ENCODE results near the gene RAB2B.
"Not testable (repeated sequence)": the region's sequence is repeated elsewhere in the genome, so short reads cannot be mapped to it uniquely, and the experiment has no call there.

The RAB2B gene

GRCh38 chr14:21454843-21455544, 21.8 kb downstream of the RAB2B start:
- peak overlapping the region; percentile 97 for H3K27ac Mint-ChIP-seq
- intact Hi-C loops (cut with micrococcal nuclease), result no loop called here

DNA sequence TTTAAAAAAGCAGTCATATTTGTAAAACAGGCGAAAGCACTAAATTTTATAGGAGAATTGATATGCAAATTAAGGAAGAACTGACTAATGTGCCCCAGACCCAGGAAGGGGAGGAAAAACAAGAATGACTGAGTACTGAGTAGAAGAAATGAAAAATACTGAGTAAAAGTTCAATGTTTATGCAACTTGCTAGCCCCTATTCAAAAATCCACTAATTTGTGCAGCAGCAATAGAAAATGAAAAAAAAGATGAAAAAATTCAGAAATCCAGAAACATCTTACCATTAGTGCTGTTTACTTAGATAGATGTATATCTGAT, 26.9 kb downstream of the RAB2B start:
- no peaks in the 10 kb centered on the region for H3K9me3 Mint-ChIP-seq
- no peaks in the 10 kb centered on the region for H3K27me3 Mint-ChIP-seq
- no peak overlapping the region for H3K4me3 Mint-ChIP-seq
- intact Hi-C loops (cut with micrococcal nuclease), result no loop called here
- H3K4me1 Mint-ChIP-seq (ENCODE audit: low read depth), result peaks cover 32% of the 10 kb centered on the region
- peaks cover 34% of the 10 kb centered on the region for H3K36me3 Mint-ChIP-seq (ENCODE audit: low read depth)
- no peak overlapping the region for H3K27ac Mint-ChIP-seq

More at GRCh38 chr14:21454843-21455544, 21.8 kb downstream of the RAB2B start:
- peaks cover 31% of the 10 kb centered on the region for H3K4me1 Mint-ChIP-seq (ENCODE audit: low read depth)
- peak overlapping the region; percentile 90 for H3K4me3 Mint-ChIP-seq
- H3K36me3 Mint-ChIP-seq (ENCODE audit: low read depth), result peaks cover 41% of the 10 kb centered on the region
- no peaks in the 10 kb centered on the region for H3K9me3 Mint-ChIP-seq
- no peaks in the 10 kb centered on the region for H3K27me3 Mint-ChIP-seq

GRCh38 chr14:21442657-21443056, 34.1 kb downstream of the RAB2B start:
- peaks cover 36% of the 10 kb centered on the region for H3K4me1 Mint-ChIP-seq (ENCODE audit: low read depth)
- intact Hi-C loops (cut with micrococcal nuclease), result not testable (repeated sequence)

GRCh38 chr14:21440859-21441258, 35.9 kb downstream of the RAB2B start:
- Mint-ChIP-seq H3K27me3 (no peaks in the 10 kb centered on the region), H3K36me3 (ENCODE audit: low read depth) (peaks cover 28% of the 10 kb centered on the region), H3K9me3 (no peaks in the 10 kb centered on the region), H3K27ac (peak overlapping the region; percentile 75), H3K4me1 (ENCODE audit: low read depth) (peaks cover 50% of the 10 kb centered on the region), H3K4me3 (no peak overlapping the region)
- intact Hi-C loops (cut with micrococcal nuclease), result no loop called here

More at GRCh38 chr14:21442657-21443056, 34.1 kb downstream of the RAB2B start:
- H3K27ac Mint-ChIP-seq, H3K4me3 Mint-ChIP-seq, H3K9me3 Mint-ChIP-seq, H3K27me3 Mint-ChIP-seq: not testable (repeated sequence)
- H3K36me3 Mint-ChIP-seq (ENCODE audit: low read depth), result peaks cover 21% of the 10 kb centered on the region

DNA sequence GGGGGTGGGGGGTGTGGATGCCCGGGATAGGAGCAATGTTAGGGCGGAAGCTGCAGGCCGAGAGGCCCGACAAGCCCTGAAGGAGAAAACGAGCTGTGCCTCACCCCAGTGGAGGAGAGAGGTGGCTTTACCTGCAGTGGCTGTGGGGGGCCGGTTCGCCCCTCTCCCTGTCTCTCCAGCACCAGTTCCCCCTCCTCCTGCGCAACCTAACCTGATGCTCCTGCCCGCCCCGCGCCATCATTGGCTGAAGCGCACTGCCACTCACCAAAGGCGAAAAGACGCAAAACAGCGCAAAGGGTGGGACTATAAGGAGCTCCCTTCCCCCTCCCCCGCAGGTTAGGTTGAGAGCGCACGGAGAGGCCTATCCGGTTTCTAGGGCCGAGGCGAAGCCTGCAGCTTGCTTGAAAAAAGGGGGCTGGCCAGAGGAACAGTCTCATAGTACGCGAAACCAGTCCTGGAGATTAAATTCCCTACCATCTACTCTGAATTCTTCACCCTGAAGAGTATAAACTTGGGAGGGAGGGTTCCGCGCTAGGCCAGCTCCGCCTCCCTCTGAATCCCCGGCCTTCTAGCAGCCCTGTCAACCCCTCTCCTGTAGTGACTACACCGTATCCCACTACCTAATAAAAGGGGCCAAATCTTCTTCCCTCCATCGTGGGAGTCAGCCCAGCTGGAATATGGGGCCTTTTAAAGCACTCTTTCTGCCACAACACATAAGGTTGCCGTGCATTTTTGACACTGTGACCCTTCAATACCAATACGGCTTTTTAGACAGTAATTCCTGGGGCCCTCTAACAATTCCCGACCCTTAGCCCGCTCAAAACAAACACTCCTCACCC, 39.5 kb downstream of the RAB2B start:
- intact Hi-C loops (cut with micrococcal nuclease), result loop anchor here (1.0 to 2.0 kb wide), 3 partner anchors 19 to 74 kb away; partner anchors contain the start of genes CHD8, METTL3, RAB2B and TOX4
- H3K4me3 Mint-ChIP-seq, result peak overlapping the region; percentile 91
- peak overlapping the region; percentile 89 for H3K27ac Mint-ChIP-seq

GRCh38 chr14:21436567-21437062, 40.1 kb downstream of the RAB2B start:
- Mint-ChIP-seq H3K9me3 (no peaks in the 10 kb centered on the region), H3K36me3 (ENCODE audit: low read depth) (peaks cover 53% of the 10 kb centered on the region), H3K4me1 (ENCODE audit: low read depth) (peaks cover 65% of the 10 kb centered on the region), H3K4me3 (peak overlapping the region; percentile 91), H3K27ac (peak overlapping the region; percentile 89), H3K27me3 (no peaks in the 10 kb centered on the region)
- intact Hi-C loops (cut with micrococcal nuclease), result loop anchor here (1.0 to 2.0 kb wide), 3 partner anchors 20 to 75 kb away; partner anchors contain the start of genes CHD8, METTL3, RAB2B and TOX4

More for the DNA sequence above, 39.5 kb downstream of the RAB2B start:
- Mint-ChIP-seq H3K36me3 (ENCODE audit: low read depth) (peaks cover 50% of the 10 kb centered on the region), H3K4me1 (ENCODE audit: low read depth) (peaks cover 69% of the 10 kb centered on the region), H3K9me3 (no peaks in the 10 kb centered on the region), H3K27me3 (no peaks in the 10 kb centered on the region)

- H3K27me3 Mint-ChIP-seq, result no peaks in the 10 kb centered on the region
- peaks cover 87% of the 10 kb centered on the region for H3K36me3 Mint-ChIP-seq (ENCODE audit: low read depth)
- no peak overlapping the region for H3K4me3 Mint-ChIP-seq
- no peak overlapping the region for H3K27ac Mint-ChIP-seq
- intact Hi-C loops (cut with micrococcal nuclease), result no loop called here
- peaks cover 30% of the 10 kb centered on the region for H3K4me1 Mint-ChIP-seq (ENCODE audit: low read depth)
- no peaks in the 10 kb centered on the region for H3K9me3 Mint-ChIP-seq
These were observed 45.6 kb downstream of the RAB2B start for GRCh38 chr14:21431126-21431525.

- peaks cover 91% of the 10 kb centered on the region for H3K36me3 Mint-ChIP-seq (ENCODE audit: low read depth)
- no peak overlapping the region for H3K4me3 Mint-ChIP-seq
- H3K27ac Mint-ChIP-seq, result no peak overlapping the region
- intact Hi-C loops (cut with micrococcal nuclease), result no loop called here
- H3K4me1 Mint-ChIP-seq (ENCODE audit: low read depth), result peaks cover 11% of the 10 kb centered on the region
- no peaks in the 10 kb centered on the region for H3K27me3 Mint-ChIP-seq
- H3K9me3 Mint-ChIP-seq, result no peaks in the 10 kb centered on the region
These were observed 47.8 kb downstream of the RAB2B start for GRCh38 chr14:21428930-21429329.

GRCh38 chr14:21426692-21427091, 50.1 kb downstream of the RAB2B start:
- Mint-ChIP-seq H3K4me3 (no peak overlapping the region), H3K36me3 (ENCODE audit: low read depth) (peaks cover 97% of the 10 kb centered on the region), H3K27me3 (no peaks in the 10 kb centered on the region), H3K27ac (no peak overlapping the region), H3K9me3 (no peaks in the 10 kb centered on the region), H3K4me1 (ENCODE audit: low read depth) (no peaks in the 10 kb centered on the region)
- intact Hi-C loops (cut with micrococcal nuclease), result no loop called here

GRCh38 chr14:21419528-21419927, 57.2 kb downstream of the RAB2B start:
- Mint-ChIP-seq H3K36me3 (ENCODE audit: low read depth) (peaks cover 92% of the 10 kb centered on the region), H3K9me3 (no peaks in the 10 kb centered on the region)
- intact Hi-C loops (cut with micrococcal nuclease), result no loop called here

DNA sequence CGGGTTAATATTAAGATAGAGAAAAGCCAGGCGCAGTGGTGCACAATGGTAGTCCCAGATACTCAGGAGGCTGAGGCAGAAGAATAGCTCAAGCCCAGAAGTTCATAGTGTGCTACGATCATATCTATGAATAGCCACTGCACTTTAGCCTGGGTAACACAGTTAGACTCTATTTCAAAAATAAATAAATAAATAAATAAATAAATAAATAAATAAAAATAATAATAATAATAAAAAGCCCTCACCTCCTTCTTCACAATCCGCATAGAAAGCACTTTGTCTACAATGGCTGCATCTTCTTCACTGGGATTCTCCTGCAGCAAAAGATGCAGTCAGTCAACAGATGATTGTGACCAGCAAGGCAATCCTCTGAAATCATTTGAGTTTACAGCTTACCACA, 61.4 kb downstream of the RAB2B start:
- H3K27ac Mint-ChIP-seq, result no peak overlapping the region
- no peaks in the 10 kb centered on the region for H3K9me3 Mint-ChIP-seq
- H3K36me3 Mint-ChIP-seq (ENCODE audit: low read depth), result peaks cover 94% of the 10 kb centered on the region
- no peaks in the 10 kb centered on the region for H3K27me3 Mint-ChIP-seq
- H3K4me3 Mint-ChIP-seq, result no peak overlapping the region
- no peaks in the 10 kb centered on the region for H3K4me1 Mint-ChIP-seq (ENCODE audit: low read depth)
- intact Hi-C loops (cut with micrococcal nuclease), result no loop called here

More at GRCh38 chr14:21419528-21419927, 57.2 kb downstream of the RAB2B start:
- Mint-ChIP-seq H3K27me3 (no peaks in the 10 kb centered on the region), H3K4me1 (ENCODE audit: low read depth) (no peaks in the 10 kb centered on the region), H3K27ac (peak overlapping the region; percentile 15), H3K4me3 (no peak overlapping the region)

DNA sequence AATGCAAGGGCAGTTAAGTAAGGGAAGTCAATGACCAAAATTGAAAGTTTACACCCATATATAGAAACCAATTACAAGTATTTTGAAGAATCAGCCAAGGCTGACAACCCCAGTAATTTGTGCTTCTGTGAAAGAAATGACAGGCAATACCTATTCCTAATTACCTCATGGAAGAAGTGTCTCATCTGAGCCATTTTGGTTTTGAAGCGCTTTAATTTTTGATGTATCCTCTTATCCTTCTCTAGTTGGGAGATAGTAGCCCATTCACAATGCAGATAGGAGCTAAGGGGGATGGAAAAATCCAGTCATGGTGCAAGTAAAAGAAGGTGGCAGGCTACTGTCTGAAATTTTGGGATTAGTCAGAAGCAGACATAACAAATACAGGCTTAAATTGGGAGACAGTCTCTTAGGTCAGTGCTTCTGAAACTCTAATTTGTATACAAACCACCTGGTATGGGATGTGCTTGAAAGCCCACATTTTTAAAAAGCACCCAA, 62.6 kb downstream of the RAB2B start:
- intact Hi-C loops (cut with micrococcal nuclease), result no loop called here
- Mint-ChIP-seq H3K27me3 (no peaks in the 10 kb centered on the region), H3K9me3 (no peaks in the 10 kb centered on the region), H3K4me3 (no peak overlapping the region), H3K36me3 (ENCODE audit: low read depth) (peaks cover 94% of the 10 kb centered on the region), H3K27ac (no peak overlapping the region), H3K4me1 (ENCODE audit: low read depth) (no peaks in the 10 kb centered on the region)
